ENCODE data around the gene PILRB.

The PILRB gene

DNA sequence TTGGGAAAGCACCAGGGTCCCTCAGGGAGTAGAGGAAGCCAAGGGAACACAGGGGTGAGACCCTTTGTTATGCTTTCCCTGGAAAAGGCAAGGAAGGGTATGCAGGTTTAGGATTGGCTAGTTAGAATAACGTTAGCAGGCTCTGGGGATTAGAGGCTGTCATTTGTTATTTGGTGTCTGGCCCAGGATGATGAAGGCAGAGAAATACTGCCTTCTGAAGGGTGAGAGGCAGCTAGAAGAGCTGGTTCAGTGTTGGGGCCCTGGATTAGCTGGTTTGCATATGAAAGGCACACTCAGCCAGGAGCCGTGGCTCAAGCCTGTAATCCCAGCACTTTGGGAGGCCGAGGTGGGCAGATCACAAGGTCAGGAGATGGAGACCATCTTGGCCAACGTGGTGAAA is 12.4 kb downstream of the PILRB start:
- no peak for DNase-seq (ENCODE audit: low spot score)
- TF ChIP-seq, protein P1, sequence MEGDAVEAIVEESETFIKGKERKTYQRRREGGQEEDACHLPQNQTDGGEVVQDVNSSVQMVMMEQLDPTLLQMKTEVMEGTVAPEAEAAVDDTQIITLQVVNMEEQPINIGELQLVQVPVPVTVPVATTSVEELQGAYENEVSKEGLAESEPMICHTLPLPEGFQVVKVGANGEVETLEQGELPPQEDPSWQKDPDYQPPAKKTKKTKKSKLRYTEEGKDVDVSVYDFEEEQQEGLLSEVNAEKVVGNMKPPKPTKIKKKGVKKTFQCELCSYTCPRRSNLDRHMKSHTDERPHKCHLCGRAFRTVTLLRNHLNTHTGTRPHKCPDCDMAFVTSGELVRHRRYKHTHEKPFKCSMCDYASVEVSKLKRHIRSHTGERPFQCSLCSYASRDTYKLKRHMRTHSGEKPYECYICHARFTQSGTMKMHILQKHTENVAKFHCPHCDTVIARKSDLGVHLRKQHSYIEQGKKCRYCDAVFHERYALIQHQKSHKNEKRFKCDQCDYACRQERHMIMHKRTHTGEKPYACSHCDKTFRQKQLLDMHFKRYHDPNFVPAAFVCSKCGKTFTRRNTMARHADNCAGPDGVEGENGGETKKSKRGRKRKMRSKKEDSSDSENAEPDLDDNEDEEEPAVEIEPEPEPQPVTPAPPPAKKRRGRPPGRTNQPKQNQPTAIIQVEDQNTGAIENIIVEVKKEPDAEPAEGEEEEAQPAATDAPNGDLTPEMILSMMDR (IDR thresholded peaks at IDR 0.05; ENCODE audit: poor library complexity, severe bottlenecking), result no peak
- Histone ChIP-seq H3K27me3 (ENCODE audit: insufficient read depth, poor library complexity, severe bottlenecking) (no peaks in the 10 kb centered on the region), H3K4me3 (ENCODE audit: severe bottlenecking) (no peak overlapping the region), H3K4me1 (ENCODE audit: insufficient read depth, poor library complexity, severe bottlenecking) (no peaks in the 10 kb centered on the region), H3K9me3 (ENCODE audit: severe bottlenecking) (no peaks in the 10 kb centered on the region), H3K27ac (ENCODE audit: poor library complexity, severe bottlenecking) (no peak overlapping the region), H3K36me3 (ENCODE audit: low read depth) (no peaks in the 10 kb centered on the region)
- no peak for ATAC-seq (ENCODE audit: low read depth)

DNA sequence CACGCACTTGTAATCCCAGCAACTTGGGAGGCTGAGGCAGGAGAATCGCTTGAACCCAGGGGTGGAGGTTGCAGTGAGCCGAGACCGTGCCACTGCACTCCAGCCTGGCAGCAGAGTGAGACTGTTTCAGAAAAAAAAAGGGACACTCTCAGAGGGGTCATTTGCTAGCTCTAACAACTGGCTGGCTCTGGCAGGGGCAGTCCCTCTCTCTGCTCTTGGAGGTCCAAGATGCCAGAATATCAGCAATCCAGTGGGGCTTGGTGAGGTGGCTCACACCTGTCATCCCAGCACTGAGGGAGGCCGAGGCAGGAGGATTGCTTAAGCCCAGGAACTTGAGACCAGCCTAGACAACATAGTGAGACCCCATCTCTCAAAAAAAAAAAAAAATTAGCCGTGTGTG is 12.8 kb downstream of the PILRB start:
- Histone ChIP-seq H3K36me3 (ENCODE audit: low read depth) (no peaks in the 10 kb centered on the region), H3K4me3 (ENCODE audit: severe bottlenecking) (no peak overlapping the region), H3K27ac (ENCODE audit: poor library complexity, severe bottlenecking) (no peak overlapping the region), H3K27me3 (ENCODE audit: insufficient read depth, poor library complexity, severe bottlenecking) (no peaks in the 10 kb centered on the region), H3K9me3 (ENCODE audit: severe bottlenecking) (no peaks in the 10 kb centered on the region), H3K4me1 (ENCODE audit: insufficient read depth, poor library complexity, severe bottlenecking) (no peaks in the 10 kb centered on the region)
- TF ChIP-seq, protein P1 (IDR thresholded peaks at IDR 0.05; ENCODE audit: poor library complexity, severe bottlenecking), result no peak
- no peak for ATAC-seq (ENCODE audit: low read depth)
- DNase-seq (ENCODE audit: low spot score), result no peak

DNA sequence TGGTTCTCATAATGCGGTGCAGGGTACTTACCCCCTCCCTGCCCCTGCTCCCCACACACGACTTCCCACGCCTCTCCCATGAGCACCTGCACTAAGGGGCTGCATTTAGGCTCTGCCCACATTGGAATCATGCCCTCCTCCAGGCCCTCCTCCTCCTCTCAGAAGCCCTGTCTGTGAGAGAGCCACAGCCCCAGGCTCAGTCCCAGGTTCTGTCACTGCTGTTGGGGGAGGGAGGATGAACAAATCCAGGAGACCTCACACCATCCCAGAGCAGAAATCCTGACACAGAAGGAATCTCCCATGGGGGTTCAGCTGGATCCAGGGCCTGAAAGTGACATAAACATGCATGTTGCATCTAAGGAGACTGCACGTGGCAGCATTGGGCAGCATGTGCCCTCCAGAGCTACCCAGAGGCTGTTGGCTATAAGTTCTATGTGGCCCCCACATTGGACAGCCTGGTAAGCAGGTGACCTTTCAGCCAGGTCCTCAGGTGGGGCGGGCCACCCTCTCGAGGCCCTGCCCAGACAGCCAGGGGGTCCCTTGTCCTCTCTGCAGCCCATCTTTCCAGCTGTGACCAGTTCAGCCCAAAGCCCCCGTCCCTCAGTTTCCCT is 13.7 kb downstream of the PILRB start:
- Histone ChIP-seq H3K27me3 (ENCODE audit: insufficient read depth, poor library complexity, severe bottlenecking) (no peaks in the 10 kb centered on the region), H3K36me3 (ENCODE audit: low read depth) (no peaks in the 10 kb centered on the region), H3K27ac (ENCODE audit: poor library complexity, severe bottlenecking) (no peak overlapping the region), H3K4me3 (ENCODE audit: severe bottlenecking) (no peak overlapping the region), H3K9me3 (ENCODE audit: severe bottlenecking) (no peaks in the 10 kb centered on the region), H3K4me1 (ENCODE audit: insufficient read depth, poor library complexity, severe bottlenecking) (no peaks in the 10 kb centered on the region)
- DNase-seq (ENCODE audit: low spot score) (no peak), ATAC-seq (ENCODE audit: low read depth) (no peak)
- TF ChIP-seq, protein P1 (IDR thresholded peaks at IDR 0.05; ENCODE audit: poor library complexity, severe bottlenecking), result no peak

DNA sequence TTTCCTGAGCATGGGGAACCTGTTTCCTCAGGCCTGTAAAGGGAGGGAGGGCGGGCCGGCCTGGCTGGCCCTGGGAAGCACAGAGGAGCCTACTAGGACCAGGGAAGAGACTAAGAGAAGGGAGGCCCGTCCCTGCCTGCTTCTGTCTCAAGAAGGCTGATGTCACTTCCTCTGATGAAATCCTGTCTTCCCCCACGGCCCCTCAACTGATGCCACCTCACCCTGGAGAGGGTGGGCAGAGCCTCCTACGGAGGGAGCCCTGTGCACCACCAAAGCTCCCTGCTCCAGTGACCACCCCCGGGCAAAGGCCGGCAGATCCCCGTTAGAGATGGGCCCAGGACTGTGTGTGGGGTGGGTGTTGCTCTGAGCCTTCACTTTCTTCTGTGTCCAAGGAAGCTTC is 14.3 kb downstream of the PILRB start:
- DNase-seq (ENCODE audit: low spot score), result no peak
- H3K27me3 ChIP-seq (ENCODE audit: insufficient read depth, poor library complexity, severe bottlenecking), result no peaks in the 10 kb centered on the region
- no peak overlapping the region for H3K27ac ChIP-seq (ENCODE audit: poor library complexity, severe bottlenecking)
- ATAC-seq (ENCODE audit: low read depth), result peak; percentile 31
- H3K4me3 ChIP-seq (ENCODE audit: severe bottlenecking), result no peak overlapping the region
- H3K36me3 ChIP-seq (ENCODE audit: low read depth), result no peaks in the 10 kb centered on the region
- H3K9me3 ChIP-seq (ENCODE audit: severe bottlenecking), result no peaks in the 10 kb centered on the region
- TF ChIP-seq, protein P1 (IDR thresholded peaks at IDR 0.05; ENCODE audit: poor library complexity, severe bottlenecking), result no peak
- no peaks in the 10 kb centered on the region for H3K4me1 ChIP-seq (ENCODE audit: insufficient read depth, poor library complexity, severe bottlenecking)

DNA sequence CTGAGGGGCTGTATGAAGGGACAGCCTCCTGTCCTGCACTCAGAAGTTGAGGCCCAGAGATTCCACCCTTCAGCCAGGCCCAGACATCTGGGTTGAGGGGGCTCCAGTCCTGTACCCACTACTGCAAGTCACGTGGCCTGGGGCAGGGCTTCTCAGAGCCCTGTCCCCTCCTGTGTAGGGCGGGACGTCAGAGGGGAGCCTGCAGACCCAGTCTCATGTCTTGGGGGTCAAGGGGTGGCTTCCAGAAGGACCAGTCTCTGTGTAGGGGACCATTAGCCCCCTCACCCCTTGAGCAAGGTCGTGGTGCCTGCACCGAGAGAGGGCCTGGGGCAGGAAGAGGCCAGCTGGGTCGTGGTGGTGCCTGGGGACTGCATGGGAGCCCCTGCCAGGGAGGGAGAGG is 14.8 kb downstream of the PILRB start:
- Histone ChIP-seq H3K27me3 (ENCODE audit: insufficient read depth, poor library complexity, severe bottlenecking) (no peaks in the 10 kb centered on the region), H3K9me3 (ENCODE audit: severe bottlenecking) (no peaks in the 10 kb centered on the region), H3K36me3 (ENCODE audit: low read depth) (no peaks in the 10 kb centered on the region), H3K27ac (ENCODE audit: poor library complexity, severe bottlenecking) (no peak overlapping the region), H3K4me3 (ENCODE audit: severe bottlenecking) (no peak overlapping the region), H3K4me1 (ENCODE audit: insufficient read depth, poor library complexity, severe bottlenecking) (no peaks in the 10 kb centered on the region)
- DNase-seq (ENCODE audit: low spot score) (no peak), ATAC-seq (ENCODE audit: low read depth) (no peak)
- TF ChIP-seq, protein P1 (IDR thresholded peaks at IDR 0.05; ENCODE audit: poor library complexity, severe bottlenecking), result no peak

Measured in RWPE2 (cell line).